Lower leg skin (tissue), 4 donors: ENCODE results near the gene MEPE. TPM values are rescaled to one million over a fixed set of nuclear protein-coding genes. Genes with fewer than 3 reads are reported as not detected.

ENCODE experiments used
- DNase-seq, 2 donors: peaks; one replicate each; pipeline ENCODE4 v3.0.0-alpha.2; 2019; ENCODE audit warnings: low spot score in 2 of 2
- H3K4me3 ChIP-seq: fragments of 200-600 bp; sonication (generic); 2 replicates; pipeline ENCODE4 v1.5.1; 2017; ENCODE audit warnings: mild to moderate bottlenecking, low read depth; ENCODE audit not compliant: poor library complexity, severe bottlenecking
- POLR2A ChIP-seq, 2 donors: fragments of 450-650 bp; IDR thresholded peaks; one replicate each; pipeline ENCODE4 v1.6.1; 2016 to 2017; ENCODE audit warnings: antibody characterized with exemption in 2 of 2, mild to moderate bottlenecking in 1 of 2, moderate library complexity in 1 of 2
- WGBS, 2 donors: methylation state at CpG; one replicate each; pipeline ENCODE4 v1.1.5; 2018; 5-methylcytosine and 5-hydroxymethylcytosine counted together
- intact Hi-C: fragments of 100-400 bp; cut with DNase I; formaldehyde crosslinking; loops from one replicate; pipeline ENCODE4 v1.15.0; 2023; ENCODE audit warnings: low total_unique reads
- total RNA-seq, 4 donors: library from RNA; depleted of rRNA; stranded (reverse); fragments of >200 nt; gene quantifications; one replicate each; pipeline ENCODE4 v1.1.0, GENCODE V29; 2016
- TF ChIP-seq, protein P1 (sequence below), 3 donors: fragments of 450-650 bp; IDR thresholded peaks; one replicate each; pipeline ENCODE4 v1.5.1; 2016; ENCODE audit warnings: antibody characterized with exemption in 3 of 3, mild to moderate bottlenecking in 3 of 3, moderate library complexity in 2 of 3

Gene MEPE
- total RNA-seq, 4 donors from 2014 or later: not detected

DNA sequence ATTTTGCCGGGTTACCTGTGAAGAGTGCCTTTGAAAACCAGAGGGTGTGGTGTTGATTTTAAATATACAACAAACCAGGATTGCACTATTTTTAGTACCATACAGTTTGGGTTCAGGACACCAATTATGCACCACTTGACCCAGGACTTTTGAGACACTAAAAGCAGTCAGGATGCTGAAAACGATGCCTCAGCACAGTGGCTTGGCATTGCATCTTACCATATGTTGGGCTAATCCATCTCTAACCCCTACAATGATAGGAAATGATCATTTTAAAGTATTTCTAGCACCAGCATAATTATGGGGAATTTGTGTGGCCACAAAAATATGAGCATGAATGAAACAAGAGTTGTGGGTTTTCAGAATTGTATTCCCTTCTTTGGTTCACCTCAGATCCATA, 29.3 kb upstream of the MEPE start:
- TF ChIP-seq, protein P1, sequence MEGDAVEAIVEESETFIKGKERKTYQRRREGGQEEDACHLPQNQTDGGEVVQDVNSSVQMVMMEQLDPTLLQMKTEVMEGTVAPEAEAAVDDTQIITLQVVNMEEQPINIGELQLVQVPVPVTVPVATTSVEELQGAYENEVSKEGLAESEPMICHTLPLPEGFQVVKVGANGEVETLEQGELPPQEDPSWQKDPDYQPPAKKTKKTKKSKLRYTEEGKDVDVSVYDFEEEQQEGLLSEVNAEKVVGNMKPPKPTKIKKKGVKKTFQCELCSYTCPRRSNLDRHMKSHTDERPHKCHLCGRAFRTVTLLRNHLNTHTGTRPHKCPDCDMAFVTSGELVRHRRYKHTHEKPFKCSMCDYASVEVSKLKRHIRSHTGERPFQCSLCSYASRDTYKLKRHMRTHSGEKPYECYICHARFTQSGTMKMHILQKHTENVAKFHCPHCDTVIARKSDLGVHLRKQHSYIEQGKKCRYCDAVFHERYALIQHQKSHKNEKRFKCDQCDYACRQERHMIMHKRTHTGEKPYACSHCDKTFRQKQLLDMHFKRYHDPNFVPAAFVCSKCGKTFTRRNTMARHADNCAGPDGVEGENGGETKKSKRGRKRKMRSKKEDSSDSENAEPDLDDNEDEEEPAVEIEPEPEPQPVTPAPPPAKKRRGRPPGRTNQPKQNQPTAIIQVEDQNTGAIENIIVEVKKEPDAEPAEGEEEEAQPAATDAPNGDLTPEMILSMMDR (IDR thresholded peaks at IDR 0.05): no peak
- no peak for TF ChIP-seq POLR2A (IDR thresholded peaks at IDR 0.05)
- no peak for DNase-seq
- WGBS, 2 donors: 62 to 69% methylated on average over 2 of the region's 2 CpGs

DNA sequence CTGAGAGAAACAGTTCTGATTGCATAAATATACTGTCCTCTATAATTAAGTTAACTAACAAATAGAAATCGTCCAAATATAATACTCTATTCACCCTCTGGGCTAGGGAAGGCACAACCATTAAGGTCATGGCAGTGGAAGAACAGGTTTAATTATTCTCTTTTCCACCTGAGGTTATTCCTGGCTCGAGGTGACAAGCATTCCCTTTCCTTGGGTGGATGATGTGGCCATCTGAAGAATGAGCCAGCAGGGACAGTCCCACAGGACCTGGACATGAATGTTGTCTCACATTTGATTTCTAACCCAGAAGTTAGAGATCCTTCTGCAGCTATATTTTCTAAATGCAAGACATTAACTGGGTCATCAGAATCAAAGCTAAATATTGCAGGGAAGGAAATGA, 27.9 kb upstream of the MEPE start:
- 34 to 35% methylated on average over 2 of the region's 2 CpGs for WGBS, 2 donors
- no peak for DNase-seq
- no peak for TF ChIP-seq POLR2A (IDR thresholded peaks at IDR 0.05)
- TF ChIP-seq, protein P1 (IDR thresholded peaks at IDR 0.05): no peak
- H3K4me3 ChIP-seq: no peak overlapping the region
- intact Hi-C loops: no loop called here

More for the DNA sequence above, 29.3 kb upstream of the MEPE start:
- intact Hi-C loops: no loop called here
- H3K4me3 ChIP-seq: no peak overlapping the region

DNA sequence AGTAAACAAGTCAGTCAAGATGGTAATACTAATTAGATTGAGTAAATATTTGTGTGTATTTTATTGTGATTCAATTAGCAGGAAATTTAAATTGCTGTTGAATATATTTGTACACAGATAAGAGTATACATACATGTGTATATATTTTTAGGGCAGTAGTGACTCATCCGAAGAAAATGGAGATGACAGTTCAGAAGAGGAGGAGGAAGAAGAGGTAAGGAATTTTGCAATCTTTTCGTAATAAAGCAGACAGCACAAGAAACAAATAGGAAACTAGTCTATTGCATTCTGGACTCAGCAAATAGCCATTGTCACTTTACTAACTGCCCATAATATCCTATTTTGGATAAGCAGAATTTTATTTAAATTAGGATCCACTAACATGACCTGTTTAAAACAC, 26.8 kb upstream of the MEPE start:
- no peak overlapping the region for H3K4me3 ChIP-seq
- no peak for DNase-seq
- 57 to 58% methylated on average over 2 of the region's 2 CpGs for WGBS, 2 donors
- TF ChIP-seq, protein P1 (IDR thresholded peaks at IDR 0.05): no peak
- TF ChIP-seq POLR2A (IDR thresholded peaks at IDR 0.05): no peak
- intact Hi-C loops: no loop called here

DNA sequence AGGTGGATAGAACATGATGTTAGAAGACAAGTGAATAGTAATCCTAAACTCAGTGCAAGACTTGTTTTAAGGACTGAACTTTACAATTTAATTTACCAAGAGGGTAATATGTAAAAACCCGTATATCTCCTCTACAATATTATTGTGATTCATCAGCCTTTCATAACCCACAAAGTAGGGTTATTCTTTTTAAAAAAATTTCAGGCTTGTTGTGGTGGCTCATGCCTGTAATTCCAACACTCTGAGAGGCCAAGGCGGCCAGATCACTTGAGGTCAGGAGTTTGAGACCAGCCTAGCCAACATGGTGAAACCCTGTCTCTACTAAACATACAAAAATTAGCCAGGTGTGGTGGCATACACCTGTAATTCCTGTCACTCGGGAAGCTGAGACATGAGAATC, 26.2 kb upstream of the MEPE start:
- intact Hi-C loops: no loop called here
- no peak for DNase-seq
- 90 to 92% methylated on average over 3 of the region's 3 CpGs for WGBS, 2 donors
- H3K4me3 ChIP-seq: no peak overlapping the region
- TF ChIP-seq, protein P1 (IDR thresholded peaks at IDR 0.05): no peak
- no peak for TF ChIP-seq POLR2A (IDR thresholded peaks at IDR 0.05)

DNA sequence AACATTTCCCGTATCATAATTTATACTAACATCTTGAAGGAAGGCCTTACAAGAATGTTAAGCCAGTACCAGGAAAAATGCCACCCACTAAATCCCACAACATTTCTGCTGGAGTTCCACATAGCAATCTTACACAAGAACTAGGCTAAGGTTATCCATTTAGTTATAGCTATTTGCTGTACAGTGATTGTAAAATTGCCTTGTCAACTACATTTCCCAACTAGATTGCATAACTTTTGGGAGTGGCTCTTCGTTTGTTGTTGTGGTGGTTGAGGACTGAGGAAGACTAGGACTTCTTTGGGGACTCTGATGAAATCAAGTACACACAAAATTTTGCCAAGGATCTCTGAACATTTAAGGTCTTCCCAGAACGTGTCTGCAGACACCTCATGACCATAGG, 25.4 kb upstream of the MEPE start:
- H3K4me3 ChIP-seq: no peak overlapping the region
- WGBS, 2 donors: 56 to 59% methylated on average over 3 of the region's 3 CpGs
- TF ChIP-seq POLR2A (IDR thresholded peaks at IDR 0.05): no peak
- TF ChIP-seq, protein P1 (IDR thresholded peaks at IDR 0.05): no peak
- intact Hi-C loops: no loop called here
- peak in 1 of 2 donors; percentile 29 for DNase-seq

DNA sequence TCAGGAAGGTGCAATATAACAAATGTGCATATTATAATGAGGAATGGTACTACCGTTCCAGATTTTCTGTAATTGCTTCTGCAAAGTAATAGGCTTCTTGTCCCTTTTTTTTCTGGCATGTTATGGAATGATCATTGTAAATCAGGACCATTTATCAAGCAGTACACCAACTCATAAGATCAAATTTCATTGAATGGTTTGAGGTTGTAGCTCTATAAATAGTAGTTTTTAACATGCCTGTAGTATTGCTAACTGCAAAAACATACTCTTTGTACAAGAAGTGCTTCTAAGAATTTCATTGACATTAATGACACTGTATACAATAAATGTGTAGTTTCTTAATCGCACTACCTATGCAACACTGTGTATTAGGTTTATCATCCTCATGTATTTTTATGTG, 20.8 kb upstream of the MEPE start:
- 75 to 78% methylated on average over 2 of the region's 2 CpGs for WGBS, 2 donors
- no peak for DNase-seq
- H3K4me3 ChIP-seq: no peak overlapping the region
- intact Hi-C loops: no loop called here
- TF ChIP-seq, protein P1 (IDR thresholded peaks at IDR 0.05): no peak
- no peak for TF ChIP-seq POLR2A (IDR thresholded peaks at IDR 0.05)
